Ishikawa (cell line): ENCODE measurements around the gene PRPSAP2.

ENCODE experiments used
- CEBPB ChIP-seq: IDR thresholded peaks from 2 replicates; pipeline ENCODE4 v1.6.1; 2012
- EP300 ChIP-seq: IDR thresholded peaks from 2 replicates; pipeline ENCODE4 v1.6.1; 2012; ENCODE audit warnings: borderline replicate concordance
- FOXM1 ChIP-seq: IDR thresholded peaks from 2 replicates; pipeline ENCODE4 v1.6.1; 2012; ENCODE audit warnings: low read depth, borderline replicate concordance
- TAF1 ChIP-seq: IDR thresholded peaks from 2 replicates; pipeline ENCODE4 v1.6.1; 2012; ENCODE audit warnings: low read depth, mild to moderate bottlenecking
- TF ChIP-seq, protein P1 (sequence below): IDR thresholded peaks from 2 replicates; pipeline ENCODE4 v1.6.1; 2012; ENCODE audit warnings: low read depth, mild to moderate bottlenecking
- TF ChIP-seq, protein P2 (sequence below): IDR thresholded peaks from 2 replicates; pipeline ENCODE4 v1.6.1; 2012

DNA sequence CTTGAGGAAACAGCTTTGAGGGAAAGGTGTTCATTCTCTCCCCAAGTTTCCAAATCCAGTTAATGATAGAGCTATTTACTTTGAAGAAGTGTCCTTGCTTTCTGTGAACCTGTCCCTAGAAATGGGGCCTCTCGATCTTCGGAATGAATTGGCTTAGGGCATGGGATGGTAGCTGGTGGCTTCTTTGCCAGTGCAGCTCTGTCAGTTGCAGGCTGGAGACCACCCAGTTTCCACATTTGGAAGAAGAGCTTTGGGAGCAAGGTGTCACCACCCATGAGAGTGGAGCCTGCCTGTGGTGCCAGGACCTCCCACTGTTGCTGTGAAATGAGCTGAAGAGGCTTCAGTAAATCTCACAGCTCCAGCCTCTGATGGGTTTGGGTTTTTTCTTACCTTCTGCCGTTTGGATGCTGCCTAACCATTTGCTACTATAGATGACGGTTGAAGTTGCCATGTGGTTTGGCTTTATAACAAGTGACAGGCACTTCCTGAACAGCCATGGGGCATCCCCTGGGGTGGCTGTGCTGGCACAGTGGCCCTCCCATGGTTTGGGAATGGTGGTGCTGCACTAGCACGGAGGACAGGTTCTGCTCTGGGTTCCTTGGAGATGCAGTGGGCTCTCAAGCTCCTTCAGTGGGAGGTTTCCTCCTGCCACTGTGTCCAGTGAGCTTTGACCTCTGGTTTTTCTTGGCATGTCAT, 74.6 kb downstream of the PRPSAP2 start:
- TF ChIP-seq EP300 (no peak), CEBPB (no peak), TAF1 (no peak), FOXM1 (no peak)
- TF ChIP-seq, protein P1, sequence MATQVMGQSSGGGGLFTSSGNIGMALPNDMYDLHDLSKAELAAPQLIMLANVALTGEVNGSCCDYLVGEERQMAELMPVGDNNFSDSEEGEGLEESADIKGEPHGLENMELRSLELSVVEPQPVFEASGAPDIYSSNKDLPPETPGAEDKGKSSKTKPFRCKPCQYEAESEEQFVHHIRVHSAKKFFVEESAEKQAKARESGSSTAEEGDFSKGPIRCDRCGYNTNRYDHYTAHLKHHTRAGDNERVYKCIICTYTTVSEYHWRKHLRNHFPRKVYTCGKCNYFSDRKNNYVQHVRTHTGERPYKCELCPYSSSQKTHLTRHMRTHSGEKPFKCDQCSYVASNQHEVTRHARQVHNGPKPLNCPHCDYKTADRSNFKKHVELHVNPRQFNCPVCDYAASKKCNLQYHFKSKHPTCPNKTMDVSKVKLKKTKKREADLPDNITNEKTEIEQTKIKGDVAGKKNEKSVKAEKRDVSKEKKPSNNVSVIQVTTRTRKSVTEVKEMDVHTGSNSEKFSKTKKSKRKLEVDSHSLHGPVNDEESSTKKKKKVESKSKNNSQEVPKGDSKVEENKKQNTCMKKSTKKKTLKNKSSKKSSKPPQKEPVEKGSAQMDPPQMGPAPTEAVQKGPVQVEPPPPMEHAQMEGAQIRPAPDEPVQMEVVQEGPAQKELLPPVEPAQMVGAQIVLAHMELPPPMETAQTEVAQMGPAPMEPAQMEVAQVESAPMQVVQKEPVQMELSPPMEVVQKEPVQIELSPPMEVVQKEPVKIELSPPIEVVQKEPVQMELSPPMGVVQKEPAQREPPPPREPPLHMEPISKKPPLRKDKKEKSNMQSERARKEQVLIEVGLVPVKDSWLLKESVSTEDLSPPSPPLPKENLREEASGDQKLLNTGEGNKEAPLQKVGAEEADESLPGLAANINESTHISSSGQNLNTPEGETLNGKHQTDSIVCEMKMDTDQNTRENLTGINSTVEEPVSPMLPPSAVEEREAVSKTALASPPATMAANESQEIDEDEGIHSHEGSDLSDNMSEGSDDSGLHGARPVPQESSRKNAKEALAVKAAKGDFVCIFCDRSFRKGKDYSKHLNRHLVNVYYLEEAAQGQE = no peak
- TF ChIP-seq, protein P2, sequence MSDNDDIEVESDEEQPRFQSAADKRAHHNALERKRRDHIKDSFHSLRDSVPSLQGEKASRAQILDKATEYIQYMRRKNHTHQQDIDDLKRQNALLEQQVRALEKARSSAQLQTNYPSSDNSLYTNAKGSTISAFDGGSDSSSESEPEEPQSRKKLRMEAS = no peak
